Hematopoietic multipotent progenitor cell (in vitro differentiated cells): Measurements from ENCODE around the gene CDK3. TPM values are rescaled to one million over a fixed set of nuclear protein-coding genes. Genes with fewer than 3 reads are reported as not detected.
"Not testable (repeated sequence)": the region's sequence is repeated elsewhere in the genome, so short reads cannot be mapped to it uniquely, and the experiment has no call there.

Source experiments
- DNase-seq, 3 donors: peaks; one replicate each; pipeline ENCODE4 v3.0.0-alpha.2; 2011 to 2015; ENCODE audit warnings: low read depth in 2 of 3, low spot score in 2 of 3
- total RNA-seq: library from RNA; depleted of rRNA; stranded (reverse); fragments of >200 nt; gene quantifications from one replicate; pipeline ENCODE4 v1.2.3, GENCODE V29; 2012

CDK3 gene
- total RNA-seq, 1 donor = 2.4 TPM

DNA sequence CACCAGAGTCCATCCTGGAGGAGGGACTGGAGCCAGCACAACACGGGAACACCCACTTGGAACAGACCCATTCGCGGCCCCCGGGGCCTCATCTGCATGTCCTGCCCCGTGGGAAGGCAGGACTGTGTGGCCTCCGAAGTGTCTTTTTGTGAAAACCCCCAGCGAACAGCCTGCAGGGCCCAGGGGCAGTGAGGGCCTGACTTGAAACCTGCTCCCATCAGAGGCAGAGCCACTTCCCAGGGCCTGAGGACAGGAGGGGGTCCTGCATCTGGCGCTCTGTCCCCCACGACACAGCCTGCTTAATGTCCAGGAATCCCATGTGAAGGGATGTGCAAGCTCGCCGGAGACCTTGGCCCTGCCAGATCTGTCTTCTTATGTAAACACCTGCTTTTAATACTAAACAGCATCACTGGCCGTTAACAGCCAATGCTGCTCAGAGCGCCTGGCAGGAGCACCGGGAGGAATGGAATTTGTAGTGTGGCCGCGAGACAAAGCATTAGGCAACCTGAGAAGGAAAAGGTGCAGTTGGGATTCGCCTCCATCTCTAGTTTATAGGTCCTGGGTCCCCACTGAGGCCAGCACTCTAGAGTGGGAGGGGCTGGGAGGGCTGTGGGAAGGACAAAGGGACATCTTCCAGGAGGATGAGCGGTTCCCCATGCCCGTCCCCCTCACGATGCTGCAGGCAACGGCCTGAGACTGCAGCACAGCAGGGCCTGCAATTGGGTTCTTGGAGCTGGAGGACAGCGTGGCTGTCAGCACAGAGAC is 36.0 kb downstream of the CDK3 start:
- no peak for DNase-seq

- DNase-seq = no peak
Observed at GRCh38 chr17:76038050-76038449, 37.4 kb downstream of the CDK3 start.

DNA sequence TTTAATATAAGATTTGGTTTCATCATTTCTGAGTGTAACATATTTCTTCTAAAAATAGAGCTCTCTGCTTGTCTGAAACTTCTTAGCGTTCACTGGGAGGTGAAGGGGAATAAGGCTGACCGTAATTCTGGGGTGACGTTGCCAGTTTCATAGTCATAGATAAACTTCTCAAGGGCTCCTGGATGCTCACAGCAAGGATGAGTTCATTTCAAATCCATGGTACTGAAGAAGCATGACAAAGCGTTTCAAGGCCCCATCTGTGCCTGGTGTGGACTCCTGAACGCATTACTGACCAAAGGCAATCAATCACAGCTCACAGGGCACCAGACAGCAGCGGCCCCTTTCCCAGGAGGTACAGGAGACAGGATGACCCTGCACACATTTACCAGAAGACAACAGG is 38.5 kb downstream of the CDK3 start:
- no peak for DNase-seq

DNA sequence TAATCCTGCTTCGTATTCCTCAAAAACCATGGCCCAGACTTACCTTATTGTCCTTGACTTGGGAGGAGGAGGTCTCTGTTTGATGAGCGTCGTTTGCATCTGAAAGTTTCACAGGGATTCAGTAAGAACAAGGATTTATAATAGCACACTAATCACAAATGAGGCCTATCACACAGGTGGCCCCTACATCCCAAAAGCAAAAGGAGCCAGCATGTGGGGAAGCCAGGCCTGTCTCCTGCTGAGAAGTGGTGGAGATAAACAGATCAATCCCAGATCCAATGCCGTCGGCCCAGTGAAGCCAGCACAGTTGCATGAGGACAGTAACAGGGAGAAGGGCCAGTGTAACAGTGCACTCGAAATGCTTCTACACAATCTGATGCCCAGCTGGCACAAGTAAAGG is 39.7 kb downstream of the CDK3 start:
- no peak for DNase-seq

- DNase-seq = not testable (repeated sequence)
Observed at GRCh38 chr17:76042868-76043267, 42.2 kb downstream of the CDK3 start.

GRCh38 chr17:76044475-76045007 is 43.9 kb downstream of the CDK3 start:
- DNase-seq = not testable (repeated sequence)

- no peak for DNase-seq
Observed at GRCh38 chr17:76046064-76046463, 45.4 kb downstream of the CDK3 start.

GRCh38 chr17:76048025-76048605 is 47.5 kb downstream of the CDK3 start:
- DNase-seq = no peak

GRCh38 chr17:76048711-76049110 is 48.1 kb downstream of the CDK3 start:
- peak in 1 of 3 donors; percentile 21 for DNase-seq

- DNase-seq = no peak
Observed at GRCh38 chr17:76049239-76049638, 48.6 kb downstream of the CDK3 start.

DNA sequence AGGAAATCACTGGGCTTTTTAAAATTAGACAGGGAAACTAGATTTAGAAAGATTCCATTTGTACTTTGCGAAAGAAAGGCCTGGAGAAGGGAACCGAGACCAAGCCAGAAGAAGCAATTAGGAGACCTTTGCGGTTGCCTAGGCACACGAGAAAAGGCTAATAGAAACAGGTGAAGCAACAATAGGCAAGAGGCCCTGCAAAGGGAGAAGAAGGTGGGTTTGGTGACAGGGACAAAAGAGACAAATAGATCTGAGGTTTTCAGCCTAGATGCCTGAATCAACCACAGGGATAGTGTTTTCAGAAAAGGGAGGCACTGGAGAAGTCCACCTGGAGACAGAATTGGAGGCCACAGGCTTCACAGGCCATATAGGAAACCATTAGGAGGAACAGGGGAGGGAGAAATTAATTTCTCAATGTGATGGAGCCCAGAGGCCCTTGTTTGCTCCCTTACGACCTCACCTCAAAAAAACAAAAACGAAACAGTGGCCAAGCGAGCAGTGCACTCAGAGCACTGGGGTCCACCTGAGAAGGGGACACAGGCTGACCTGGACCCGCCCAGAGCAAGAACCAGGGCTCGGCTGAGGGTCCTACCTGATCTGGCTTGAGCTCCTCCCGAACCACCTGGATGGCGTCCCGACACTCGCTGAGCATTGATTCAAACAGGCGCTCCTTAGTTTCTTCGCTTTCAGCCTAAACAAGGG is 49.3 kb downstream of the CDK3 start:
- DNase-seq = no peak

DNA sequence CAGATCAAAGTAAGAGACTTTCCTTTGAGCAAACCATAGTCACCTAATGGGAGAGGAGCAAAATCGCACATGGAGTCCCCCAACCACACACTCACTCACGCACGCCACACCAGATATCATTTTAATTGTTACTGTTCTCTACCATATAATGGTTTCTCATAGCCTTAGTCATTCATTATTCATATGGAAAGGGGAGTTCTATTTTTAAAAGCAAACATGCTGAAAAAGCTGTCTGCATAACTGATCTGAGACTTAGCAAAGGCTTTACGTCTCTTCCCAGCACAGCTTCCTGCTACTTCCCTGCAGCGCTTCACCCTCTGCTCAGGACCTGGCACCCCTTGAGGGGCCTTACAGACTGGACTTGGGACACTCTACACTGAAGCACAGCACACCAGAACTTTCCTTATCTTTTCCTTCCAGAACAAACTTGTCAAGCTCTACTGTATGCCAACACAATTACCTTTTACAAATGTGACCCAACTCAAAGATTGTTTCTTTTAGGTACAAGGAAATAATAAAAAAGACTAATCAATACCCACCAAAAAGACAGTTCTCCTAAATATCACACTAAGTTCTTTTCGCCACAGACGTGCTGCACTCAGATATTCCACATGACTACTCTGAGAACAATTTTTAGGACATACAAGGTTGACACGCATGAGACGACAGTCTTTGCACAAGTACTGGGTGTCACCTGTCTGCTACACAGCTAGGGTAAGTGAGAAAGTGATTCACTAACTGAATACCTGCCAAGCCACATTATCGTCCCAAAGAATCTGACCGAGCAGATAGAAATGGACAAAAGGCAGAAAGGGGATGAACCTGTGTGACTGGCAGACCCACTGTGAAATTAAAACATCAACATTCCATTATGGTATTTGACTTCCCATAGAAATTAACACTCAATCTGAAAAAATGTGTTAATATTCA is 50.1 kb downstream of the CDK3 start:
- no peak for DNase-seq

- no peak for DNase-seq
Observed at GRCh38 chr17:76051561-76051960, 50.9 kb downstream of the CDK3 start.

DNA sequence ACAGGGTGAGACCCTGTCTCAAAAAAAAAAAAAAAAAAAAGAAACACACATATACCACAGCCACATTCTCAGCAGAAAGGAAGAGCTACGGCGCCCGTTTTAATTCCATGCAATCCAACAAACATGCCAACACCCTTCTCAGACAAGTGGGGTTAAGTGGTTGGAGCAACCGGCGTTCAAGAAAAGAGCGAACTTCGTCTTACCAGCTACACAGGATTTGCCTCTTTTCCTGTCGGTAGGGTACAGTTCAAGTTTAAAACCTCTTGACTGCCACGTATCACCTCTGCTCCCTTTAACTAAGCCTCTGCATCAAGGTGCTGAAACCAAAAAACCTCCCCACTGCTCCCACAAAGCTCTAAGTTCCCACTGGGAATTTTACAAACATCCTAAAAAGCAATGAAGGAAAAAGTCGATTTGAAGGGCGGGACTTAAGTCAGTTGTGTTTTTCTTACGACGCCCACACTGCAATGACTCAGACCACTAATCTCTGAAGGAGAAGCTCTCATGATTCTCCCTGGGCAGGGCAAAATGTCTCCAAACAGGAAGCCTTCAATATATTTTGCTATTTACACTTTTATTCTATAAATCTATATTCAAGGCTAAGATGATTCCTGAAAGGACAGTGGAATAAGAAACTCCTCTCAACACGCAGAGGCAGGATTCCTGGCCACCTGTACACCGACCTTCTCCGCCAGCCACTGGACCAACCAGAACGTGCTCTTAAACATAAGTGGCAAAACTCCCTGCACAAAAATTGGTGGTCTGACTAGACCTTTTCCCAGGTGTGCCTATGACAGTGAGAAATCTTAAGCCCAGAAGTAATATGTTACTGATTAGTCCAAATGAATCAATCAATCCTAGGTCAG is 52.8 kb downstream of the CDK3 start:
- no peak for DNase-seq

DNA sequence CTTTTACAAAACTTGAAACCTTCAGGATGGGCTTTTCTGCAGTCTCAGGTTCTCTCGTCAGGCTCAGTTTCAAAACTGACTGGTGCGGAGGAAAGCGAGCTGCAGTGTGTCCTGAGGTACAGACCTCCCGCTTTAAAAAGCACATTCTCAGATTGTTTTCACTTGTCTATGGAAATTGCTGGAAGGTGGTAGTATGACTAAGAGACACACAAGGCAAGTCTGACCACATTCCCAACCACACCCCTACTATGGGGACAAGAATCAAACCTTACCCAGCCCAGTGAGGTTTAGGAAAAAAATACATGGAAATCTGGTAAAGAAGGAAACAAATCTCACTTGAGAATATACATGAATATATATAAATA is 53.4 kb downstream of the CDK3 start:
- DNase-seq = no peak

Other genes starting within 250 kb of the CDK3 start
- 57.1 TPM for gene GALK1, start 235.7 kb upstream of the CDK3 start, total RNA-seq
- 34.7 TPM for gene UNK, start 216.0 kb upstream of the CDK3 start, total RNA-seq
- gene UNC13D, start 156.5 kb upstream of the CDK3 start, total RNA-seq = 245 TPM
- 29.6 TPM for gene WBP2, start 145.5 kb upstream of the CDK3 start, total RNA-seq
- gene TRIM47, start 122.3 kb upstream of the CDK3 start, total RNA-seq = 38.8 TPM
- 41.2 TPM for gene TRIM65, start 103.9 kb upstream of the CDK3 start, total RNA-seq
- gene MRPL38, start 96.0 kb upstream of the CDK3 start, total RNA-seq = 48.7 TPM
- gene FBF1, start 59.8 kb upstream of the CDK3 start, total RNA-seq = 25.9 TPM
- 42.5 TPM for gene ACOX1, start 21.7 kb upstream of the CDK3 start, total RNA-seq
- gene TEN1, start 21.6 kb upstream of the CDK3 start, total RNA-seq = 31.8 TPM
- 7.8 TPM for gene EVPL, start 26.5 kb downstream of the CDK3 start, total RNA-seq
- gene SRP68, start 71.7 kb downstream of the CDK3 start, total RNA-seq = 28.8 TPM
- 0.27 TPM for gene GALR2, start 73.9 kb downstream of the CDK3 start, total RNA-seq
- not detected for gene ZACN, start 78.3 kb downstream of the CDK3 start, total RNA-seq
- 111 TPM for gene EXOC7, start 102.9 kb downstream of the CDK3 start, total RNA-seq
- gene FOXJ1, start 140.4 kb downstream of the CDK3 start, total RNA-seq = 4.6 TPM
- 0.27 TPM for gene RNF157, start 239.6 kb downstream of the CDK3 start, total RNA-seq